ENCODE results near the gene CAP2.

DNA sequence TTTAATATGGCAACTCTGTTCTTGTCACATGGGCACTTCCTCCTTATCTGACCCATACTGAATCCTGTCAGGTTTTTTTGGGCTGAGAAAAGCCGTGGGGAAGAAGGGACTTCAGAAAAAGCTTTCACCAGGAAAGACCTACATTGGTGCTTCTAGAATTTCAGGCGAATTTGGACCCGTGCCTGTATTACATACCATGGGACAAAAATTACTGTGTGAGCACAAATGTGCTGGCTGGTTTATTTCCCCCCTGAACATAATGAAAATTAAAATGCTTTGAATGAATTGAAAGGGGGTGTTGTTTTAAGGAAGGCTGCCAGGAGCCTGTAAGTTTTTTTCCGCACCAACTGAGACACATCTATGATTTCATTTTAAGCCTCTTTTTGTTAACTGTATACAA, 29.6 kb downstream of the CAP2 start:
- TF ChIP-seq CTCF (IDR thresholded peaks at IDR 0.05 in 4 of 5, conservative IDR thresholded peaks at IDR 0.05 in 1 of 5) (no peak), POLR2A (IDR thresholded peaks at IDR 0.05) (no peak)

Data from gastrocnemius medialis (tissue), 4 donors.